Skin epidermis (tissue), 12 donors: Measurements from ENCODE around the gene GSTA3.
"Not testable (repeated sequence)": the region's sequence is repeated elsewhere in the genome, so short reads cannot be mapped to it uniquely, and the experiment has no call there.

ENCODE experiments used
- H3K27ac ChIP-seq, 21 experiments: fragments of 200-600 bp; sonication (generic) in 11 of 21; one replicate each; pipeline ENCODE4 v1.5.0; 2020; ENCODE audit warnings: mild to moderate bottlenecking in 3 of 21, inconsistent platforms in 2 of 21, moderate library complexity in 2 of 21
- H3K4me3 ChIP-seq, 7 experiments: fragments of 200-600 bp; sonication (generic) in 2 of 7; one replicate each; pipeline ENCODE4 v1.5.0; 2020; ENCODE audit warnings: inconsistent platforms in 2 of 7, mild to moderate bottlenecking in 2 of 7, moderate library complexity in 1 of 7

GSTA3 gene

DNA sequence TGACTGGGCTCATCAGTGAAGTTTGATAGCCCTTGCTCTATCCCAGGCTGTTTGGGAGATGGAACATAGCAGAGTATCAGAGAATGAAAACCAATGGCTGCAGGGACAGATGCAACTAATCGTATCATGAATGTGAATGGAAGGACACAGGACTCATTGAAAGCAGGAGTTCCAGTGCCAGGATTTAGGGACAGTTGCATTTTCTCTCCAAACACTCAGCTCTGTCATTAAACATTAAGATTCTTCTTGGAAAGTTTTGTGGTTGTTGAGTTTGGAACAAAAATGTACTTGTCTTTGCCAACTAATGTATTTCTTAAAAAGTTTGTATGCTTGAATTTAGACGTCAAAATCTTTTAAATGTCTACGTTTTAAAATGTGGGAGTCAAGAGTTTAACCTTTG, 37.9 kb downstream of the GSTA3 start:
- no peak overlapping the region for H3K4me3 ChIP-seq
- no peak overlapping the region for H3K27ac ChIP-seq

DNA sequence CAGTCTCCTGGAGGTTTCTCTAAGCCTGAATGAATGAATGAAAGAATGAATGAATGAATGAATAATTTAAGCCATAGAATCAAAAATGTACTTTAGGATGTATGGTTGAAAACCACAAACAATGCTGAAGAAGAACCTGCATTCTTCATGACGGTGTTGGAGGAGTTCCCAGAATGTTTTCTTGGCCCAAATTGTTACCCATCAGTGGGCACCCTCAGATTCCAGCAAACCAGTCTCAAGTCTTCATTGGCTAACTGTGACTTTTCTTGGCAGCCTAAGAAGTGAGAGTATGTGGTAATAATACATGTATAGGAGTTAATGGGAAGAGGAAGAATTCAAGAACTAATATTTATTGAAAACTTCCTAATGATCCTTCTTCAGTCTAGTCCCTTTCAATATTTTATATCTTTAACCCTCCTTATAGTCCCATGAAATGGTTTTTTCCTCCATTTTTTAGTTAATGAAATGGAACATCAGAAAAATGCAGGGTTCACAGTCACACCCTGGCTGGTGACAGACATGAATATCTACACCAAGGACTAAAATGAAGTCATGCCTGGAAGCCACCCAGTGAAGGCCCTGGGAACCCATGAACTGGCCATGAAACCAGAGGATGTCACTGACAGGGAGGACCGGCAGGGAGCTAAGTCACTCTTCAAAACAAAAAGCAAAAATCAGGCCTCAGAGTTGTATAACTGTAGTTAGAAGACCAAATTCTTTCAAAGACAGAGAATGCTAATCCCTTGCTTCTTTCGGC, 39.0 kb downstream of the GSTA3 start:
- not testable (repeated sequence) for H3K4me3 ChIP-seq, H3K27ac ChIP-seq

DNA sequence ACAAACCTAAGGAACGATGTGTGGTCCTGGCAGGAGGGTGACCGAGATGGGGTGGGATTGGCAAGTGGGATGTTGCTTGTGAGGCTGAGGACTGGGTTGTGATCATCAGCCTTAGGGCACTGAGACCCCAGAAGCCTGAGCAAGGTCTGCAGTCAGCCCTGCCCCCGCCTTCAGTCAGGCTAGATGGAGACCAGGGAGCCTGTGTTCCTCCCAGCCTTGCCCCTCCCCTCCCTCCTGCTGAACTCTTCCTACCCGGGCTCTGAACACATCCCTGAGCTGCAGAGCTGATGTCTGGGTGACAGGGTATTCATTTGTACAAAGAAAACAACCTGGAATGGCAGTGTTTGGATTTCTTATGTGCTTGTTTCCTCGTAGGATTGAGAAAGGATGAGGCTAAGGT, 40.6 kb downstream of the GSTA3 start:
- H3K27ac ChIP-seq, H3K4me3 ChIP-seq: not testable (repeated sequence)

DNA sequence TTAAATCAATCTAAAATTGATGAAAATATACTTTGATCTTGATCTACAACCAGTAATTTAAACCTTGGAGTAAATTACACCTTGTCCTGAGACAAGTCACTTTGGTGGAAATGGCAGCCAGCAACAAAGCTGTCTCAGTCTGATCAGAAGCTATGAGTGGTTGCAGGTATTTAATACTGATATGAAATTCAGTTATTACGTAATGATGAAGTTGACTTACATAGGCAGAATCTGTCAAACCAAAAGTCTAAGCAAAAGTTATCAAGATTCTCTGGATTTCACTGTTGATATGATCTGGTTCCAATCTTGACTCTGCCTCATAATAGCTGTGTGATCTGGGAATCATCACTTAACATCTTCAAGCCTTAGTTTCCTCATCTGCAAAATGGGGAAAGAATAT, 41.3 kb downstream of the GSTA3 start:
- Histone ChIP-seq H3K27ac (no peak overlapping the region), H3K4me3 (no peak overlapping the region)

DNA sequence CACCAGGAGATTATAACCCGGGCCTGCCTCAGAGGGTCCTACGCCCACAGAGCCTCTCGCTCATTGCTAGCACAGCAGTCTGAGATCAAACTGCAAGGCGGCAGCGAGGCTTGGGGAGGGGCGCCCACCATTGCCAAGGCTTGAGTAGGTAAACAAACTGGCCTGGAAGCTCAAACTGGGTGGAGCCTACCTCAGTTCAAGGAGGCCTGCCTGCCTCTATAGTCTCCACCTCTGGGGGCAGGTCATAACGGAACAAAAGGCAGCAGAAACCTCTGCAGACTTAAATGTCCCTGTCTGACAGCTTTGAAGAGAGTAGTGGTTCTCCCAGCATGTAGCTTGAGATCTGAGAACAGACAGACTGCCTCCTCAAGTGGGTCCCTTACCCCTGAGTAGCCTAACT, 48.3 kb downstream of the GSTA3 start:
- H3K4me3 ChIP-seq, H3K27ac ChIP-seq: not testable (repeated sequence)

DNA sequence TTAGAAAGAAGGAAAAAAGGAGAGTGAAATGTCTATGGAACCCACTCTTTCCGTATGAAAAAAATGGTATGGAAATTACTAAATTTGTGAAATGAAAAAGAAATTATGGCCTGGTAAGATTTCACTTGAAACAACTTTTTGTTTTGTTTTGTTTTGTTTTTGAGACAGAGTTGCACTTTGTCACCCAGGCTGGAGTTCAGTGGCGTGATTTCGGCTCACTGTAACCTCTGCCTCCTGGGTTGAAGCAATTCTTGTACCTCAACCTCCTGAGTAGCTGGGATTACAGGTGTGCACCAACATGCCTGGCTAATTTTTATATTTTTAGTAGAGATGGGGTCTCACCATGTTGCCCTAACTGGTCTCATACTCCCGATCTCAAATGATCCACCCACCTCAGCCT, 51.1 kb downstream of the GSTA3 start:
- H3K27ac ChIP-seq, result no peak overlapping the region

DNA sequence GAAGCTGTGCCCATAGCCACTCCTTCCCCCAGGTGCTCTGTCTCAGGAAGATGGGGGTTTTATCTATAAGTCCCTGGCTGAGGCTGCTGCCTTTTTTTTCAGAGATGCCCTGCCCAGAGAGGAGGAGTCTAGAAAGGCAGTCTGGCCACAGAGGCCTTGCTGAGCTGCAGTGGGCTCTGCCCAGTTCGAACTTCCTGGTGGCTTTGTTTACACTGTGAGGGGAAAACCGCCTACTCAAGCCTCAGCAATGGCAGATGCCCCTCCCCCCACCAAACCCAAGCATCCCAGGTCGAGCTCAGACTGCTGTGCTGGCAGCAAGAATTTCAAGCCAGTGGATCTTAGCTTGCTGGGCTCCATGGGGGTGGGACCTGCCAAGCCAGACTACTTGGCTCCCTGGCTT, 53.4 kb downstream of the GSTA3 start:
- not testable (repeated sequence) for H3K27ac ChIP-seq, H3K4me3 ChIP-seq

More for the DNA sequence above, 51.1 kb downstream of the GSTA3 start:
- no peak overlapping the region for H3K4me3 ChIP-seq

DNA sequence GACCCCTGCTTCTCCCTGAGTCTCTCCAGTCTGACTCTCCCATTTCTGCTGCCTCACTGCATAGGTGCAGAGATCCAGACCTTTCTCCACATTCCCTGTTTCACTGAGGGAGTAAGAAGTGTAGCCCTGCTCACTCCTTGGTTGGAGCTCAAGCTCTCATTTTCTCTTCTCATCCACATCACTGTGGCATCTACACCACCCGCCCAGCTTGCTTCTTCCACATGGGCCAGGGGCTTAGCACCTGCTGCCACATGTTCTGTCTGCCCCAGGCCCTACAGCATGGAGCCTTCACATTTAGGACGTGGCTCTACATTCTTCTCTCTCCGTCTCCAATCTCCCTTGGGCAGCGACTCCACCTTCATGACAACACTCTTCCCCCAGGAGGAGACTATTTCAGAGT, 60.4 kb downstream of the GSTA3 start:
- Histone ChIP-seq H3K4me3 (no peak overlapping the region), H3K27ac (no peak overlapping the region)
